Osteocyte (in vitro differentiated cells): ENCODE data around the gene NELL2. TPM values are rescaled to one million over a fixed set of nuclear protein-coding genes. Genes with fewer than 3 reads are reported as not detected.

Experiments
- DNase-seq: peaks from one replicate; pipeline ENCODE4 v3.0.0; 2021; ENCODE audit warnings: mixed read lengths; ENCODE audit not compliant: unreplicated experiment; ENCODE audit errors: extremely low spot score
- H3K27ac Mint-ChIP-seq: one replicate; pipeline ENCODE4 v1.8.0; 2021; ENCODE audit warnings: mild to moderate bottlenecking, mixed read lengths; ENCODE audit not compliant: unreplicated experiment
- H3K27me3 Mint-ChIP-seq: one replicate; pipeline ENCODE4 v1.8.0; 2021; ENCODE audit warnings: mixed read lengths; ENCODE audit not compliant: unreplicated experiment
- H3K36me3 Mint-ChIP-seq: one replicate; pipeline ENCODE4 v1.8.0; 2021; ENCODE audit warnings: mixed read lengths; ENCODE audit not compliant: unreplicated experiment
- H3K4me1 Mint-ChIP-seq: one replicate; pipeline ENCODE4 v1.8.0; 2021; ENCODE audit warnings: mixed read lengths; ENCODE audit not compliant: unreplicated experiment
- H3K4me3 Mint-ChIP-seq: one replicate; pipeline ENCODE4 v1.8.0; 2021; ENCODE audit warnings: mild to moderate bottlenecking, moderate library complexity, mixed read lengths; ENCODE audit not compliant: unreplicated experiment
- H3K9me3 Mint-ChIP-seq: one replicate; pipeline ENCODE4 v1.8.0; 2021; ENCODE audit warnings: mixed read lengths; ENCODE audit not compliant: unreplicated experiment
- total RNA-seq: library from RNA; stranded (reverse); gene quantifications from 2 replicates; pipeline ENCODE4 v1.2.1, GENCODE V29; 2021
- TF ChIP-seq, protein P1 (sequence below): fragments of 200-600 bp; sonication (generic); IDR thresholded peaks from 2 replicates; pipeline ENCODE4 v1.5.0; 2021; ENCODE audit warnings: antibody characterized with exemption, mild to moderate bottlenecking, moderate library complexity

NELL2 gene
- total RNA-seq, 1 donor from 2014 or later = not detected

DNA sequence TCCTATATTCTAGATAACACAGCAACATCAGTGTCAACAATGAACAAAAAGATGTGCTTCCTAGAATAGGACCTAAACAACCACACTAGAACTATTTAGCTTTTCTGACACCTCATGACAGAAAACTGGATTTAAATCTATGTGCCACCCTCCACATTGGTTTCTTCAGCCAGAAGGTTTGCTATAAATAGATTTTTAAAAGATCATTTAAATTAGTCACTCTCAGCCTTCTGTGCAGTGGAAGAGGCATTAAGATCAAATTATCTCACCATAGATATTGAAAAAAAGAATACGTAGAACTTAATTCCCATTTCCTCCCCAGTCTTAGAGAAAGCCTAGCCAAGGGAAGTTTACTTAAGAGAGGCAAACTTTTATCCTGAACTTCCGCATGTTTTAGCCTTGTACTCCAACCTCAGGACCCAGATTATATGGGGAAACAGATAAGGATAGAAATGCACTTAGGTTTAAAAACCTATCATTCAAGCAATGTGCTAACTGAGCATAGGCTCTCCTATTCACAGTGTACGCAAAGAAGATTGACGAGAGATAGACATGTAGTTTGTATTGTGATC lies 59.6 kb downstream of the NELL2 start:
- Mint-ChIP-seq H3K4me1 (no peaks in the 10 kb centered on the region), H3K27me3 (no peaks in the 10 kb centered on the region), H3K9me3 (no peaks in the 10 kb centered on the region), H3K4me3 (no peak overlapping the region), H3K36me3 (no peaks in the 10 kb centered on the region), H3K27ac (no peak overlapping the region)
- TF ChIP-seq, protein P1, sequence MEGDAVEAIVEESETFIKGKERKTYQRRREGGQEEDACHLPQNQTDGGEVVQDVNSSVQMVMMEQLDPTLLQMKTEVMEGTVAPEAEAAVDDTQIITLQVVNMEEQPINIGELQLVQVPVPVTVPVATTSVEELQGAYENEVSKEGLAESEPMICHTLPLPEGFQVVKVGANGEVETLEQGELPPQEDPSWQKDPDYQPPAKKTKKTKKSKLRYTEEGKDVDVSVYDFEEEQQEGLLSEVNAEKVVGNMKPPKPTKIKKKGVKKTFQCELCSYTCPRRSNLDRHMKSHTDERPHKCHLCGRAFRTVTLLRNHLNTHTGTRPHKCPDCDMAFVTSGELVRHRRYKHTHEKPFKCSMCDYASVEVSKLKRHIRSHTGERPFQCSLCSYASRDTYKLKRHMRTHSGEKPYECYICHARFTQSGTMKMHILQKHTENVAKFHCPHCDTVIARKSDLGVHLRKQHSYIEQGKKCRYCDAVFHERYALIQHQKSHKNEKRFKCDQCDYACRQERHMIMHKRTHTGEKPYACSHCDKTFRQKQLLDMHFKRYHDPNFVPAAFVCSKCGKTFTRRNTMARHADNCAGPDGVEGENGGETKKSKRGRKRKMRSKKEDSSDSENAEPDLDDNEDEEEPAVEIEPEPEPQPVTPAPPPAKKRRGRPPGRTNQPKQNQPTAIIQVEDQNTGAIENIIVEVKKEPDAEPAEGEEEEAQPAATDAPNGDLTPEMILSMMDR = no peak
- no peak for DNase-seq

GRCh38 chr12:44812062-44812461 lies 64.1 kb downstream of the NELL2 start:
- H3K27me3 Mint-ChIP-seq = no peaks in the 10 kb centered on the region
- TF ChIP-seq, protein P1 = no peak

GRCh38 chr12:44804068-44804467 lies 72.0 kb downstream of the NELL2 start:
- Mint-ChIP-seq H3K9me3 (no peaks in the 10 kb centered on the region), H3K4me1 (no peaks in the 10 kb centered on the region), H3K27ac (no peak overlapping the region), H3K36me3 (no peaks in the 10 kb centered on the region), H3K27me3 (no peaks in the 10 kb centered on the region), H3K4me3 (no peak overlapping the region)
- TF ChIP-seq, protein P1 = no peak
- DNase-seq = no peak

More at GRCh38 chr12:44812062-44812461, 64.1 kb downstream of the NELL2 start:
- Mint-ChIP-seq H3K36me3 (no peaks in the 10 kb centered on the region), H3K4me3 (no peak overlapping the region), H3K4me1 (no peaks in the 10 kb centered on the region), H3K27ac (no peak overlapping the region), H3K9me3 (no peaks in the 10 kb centered on the region)
- no peak for DNase-seq

- H3K27ac Mint-ChIP-seq = no peak overlapping the region
- H3K27me3 Mint-ChIP-seq = no peaks in the 10 kb centered on the region
- no peak for DNase-seq
- no peak overlapping the region for H3K4me3 Mint-ChIP-seq
- no peaks in the 10 kb centered on the region for H3K4me1 Mint-ChIP-seq
- TF ChIP-seq, protein P1 = no peak
- H3K9me3 Mint-ChIP-seq = peaks cover 8% of the 10 kb centered on the region
- no peaks in the 10 kb centered on the region for H3K36me3 Mint-ChIP-seq
Observed at GRCh38 chr12:44795970-44796369, 80.1 kb downstream of the NELL2 start.

DNA sequence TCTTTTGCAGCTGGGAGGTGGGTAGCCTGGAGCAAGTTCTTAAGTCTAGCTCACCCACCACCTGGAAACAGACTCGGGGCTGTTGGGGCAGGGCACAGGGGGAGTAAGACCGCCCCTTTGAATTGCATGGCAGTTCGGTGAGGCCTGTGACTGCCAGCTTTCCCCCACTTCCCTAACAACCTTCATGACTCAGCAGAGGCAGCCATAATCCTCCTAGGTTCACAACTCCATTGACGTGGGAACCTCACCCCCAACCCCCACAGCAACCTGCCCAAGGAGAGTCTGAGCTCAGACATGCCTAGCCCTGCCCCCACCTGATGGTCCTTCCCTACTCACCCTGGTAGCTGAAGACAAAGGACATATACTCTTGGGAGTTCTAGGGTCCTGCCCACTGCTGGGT lies 87.4 kb downstream of the NELL2 start:
- TF ChIP-seq, protein P1 = no peak
- Mint-ChIP-seq H3K4me3 (no peak overlapping the region), H3K4me1 (no peaks in the 10 kb centered on the region), H3K36me3 (no peaks in the 10 kb centered on the region), H3K9me3 (peaks cover 12% of the 10 kb centered on the region), H3K27ac (no peak overlapping the region), H3K27me3 (no peaks in the 10 kb centered on the region)
- DNase-seq = no peak
